HEK293 (cell line): ENCODE measurements around the gene PERM1.

ENCODE experiments used
- CTCF ChIP-seq: fragments of 450-650 bp; formaldehyde crosslinking; IDR thresholded peaks from 2 replicates; pipeline ENCODE4 v1.5.1; 2016; ENCODE audit warnings: missing biosample characterization, missing genetic modification characterization
- REST ChIP-seq: fragments of 450-650 bp; formaldehyde crosslinking; IDR thresholded peaks from 2 replicates; pipeline ENCODE4 v1.5.1; 2016; ENCODE audit warnings: missing biosample characterization, missing genetic modification characterization
- SCRT2 ChIP-seq: fragments of 450-650 bp; formaldehyde crosslinking; IDR thresholded peaks from 2 replicates; pipeline ENCODE4 v1.5.1; 2016; ENCODE audit warnings: missing biosample characterization, missing genetic modification characterization
- YY1 ChIP-seq: fragments of 450-650 bp; formaldehyde crosslinking; IDR thresholded peaks from 2 replicates; pipeline ENCODE4 v1.5.1; 2018; ENCODE audit warnings: missing biosample characterization, missing genetic modification characterization
- ZBTB10 ChIP-seq: fragments of 450-650 bp; formaldehyde crosslinking; IDR thresholded peaks from 2 replicates; pipeline ENCODE4 v1.5.1; 2016; ENCODE audit warnings: missing biosample characterization, missing genetic modification characterization
- ZBTB11 ChIP-seq: fragments of 450-650 bp; formaldehyde crosslinking; conservative IDR thresholded peaks from 2 replicates; pipeline ENCODE4 v1.5.1; 2016; ENCODE audit warnings: low read depth, missing biosample characterization, missing genetic modification characterization
- ZBTB8A ChIP-seq: fragments of 450-650 bp; formaldehyde crosslinking; IDR thresholded peaks from 2 replicates; pipeline ENCODE4 v1.5.1; 2016; ENCODE audit warnings: missing biosample characterization, missing genetic modification characterization
- ZNF423 ChIP-seq: fragments of 450-650 bp; formaldehyde crosslinking; IDR thresholded peaks from 2 replicates; pipeline ENCODE4 v1.5.1; 2016; ENCODE audit warnings: missing biosample characterization, missing genetic modification characterization
- ZNF433 ChIP-seq: fragments of 450-650 bp; formaldehyde crosslinking; IDR thresholded peaks from 2 replicates; pipeline ENCODE4 v1.5.1; 2016; ENCODE audit warnings: missing biosample characterization, missing genetic modification characterization, low read depth
- ZNF518A ChIP-seq: fragments of 450-650 bp; formaldehyde crosslinking; conservative IDR thresholded peaks from 2 replicates; pipeline ENCODE4 v1.5.1; 2016; ENCODE audit warnings: low read depth, missing biosample characterization, missing genetic modification characterization
- ZNF624 ChIP-seq: fragments of 450-650 bp; formaldehyde crosslinking; IDR thresholded peaks from 2 replicates; pipeline ENCODE4 v1.5.1; 2017; ENCODE audit warnings: missing biosample characterization, missing genetic modification characterization
- TF ChIP-seq, protein P1 (sequence below): fragments of 450-650 bp; formaldehyde crosslinking; IDR thresholded peaks from 2 replicates; pipeline ENCODE4 v1.5.1; 2016; ENCODE audit warnings: missing biosample characterization, missing genetic modification characterization
- TF ChIP-seq, protein P2 (sequence below): fragments of 450-650 bp; formaldehyde crosslinking; IDR thresholded peaks from 2 replicates; pipeline ENCODE4 v1.5.1; 2017; ENCODE audit warnings: missing biosample characterization, mild to moderate bottlenecking, missing genetic modification characterization, moderate library complexity
- TF ChIP-seq, protein P3 (sequence below): fragments of 450-650 bp; formaldehyde crosslinking; IDR thresholded peaks from 2 replicates; pipeline ENCODE4 v1.5.1; 2016; ENCODE audit warnings: missing biosample characterization, missing genetic modification characterization, borderline replicate concordance

DNA sequence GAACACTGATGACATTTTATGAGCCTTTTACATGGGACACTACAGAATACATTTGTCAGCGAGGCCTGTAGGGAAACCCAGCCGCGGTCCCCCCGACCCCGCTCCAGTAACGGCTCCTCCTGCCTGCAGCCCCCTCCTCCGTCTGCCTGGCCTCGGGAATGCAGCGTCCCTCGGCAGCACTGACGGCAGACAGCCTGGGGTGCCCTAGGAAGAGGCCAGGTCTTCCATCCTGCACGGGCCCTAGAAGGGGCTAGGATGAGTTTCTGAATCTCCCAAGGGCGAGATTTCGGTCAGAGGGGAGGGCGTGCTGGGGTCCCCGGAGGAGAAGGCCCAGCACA is 49.8 kb downstream of the PERM1 start:
- no peak for TF ChIP-seq ZNF624 (tag by site-specific recombination)
- no peak for TF ChIP-seq ZNF433 (tag by site-specific recombination)
- TF ChIP-seq CTCF (tag by site-specific recombination) = no peak
- no peak for TF ChIP-seq ZNF423
- TF ChIP-seq ZBTB8A (tag by site-specific recombination) = peak; percentile 63
- no peak for TF ChIP-seq ZBTB11 (tag by site-specific recombination)
- no peak for TF ChIP-seq YY1 (tag by site-specific recombination)
- no peak for TF ChIP-seq REST (tag by site-specific recombination)
- TF ChIP-seq, protein P1, sequence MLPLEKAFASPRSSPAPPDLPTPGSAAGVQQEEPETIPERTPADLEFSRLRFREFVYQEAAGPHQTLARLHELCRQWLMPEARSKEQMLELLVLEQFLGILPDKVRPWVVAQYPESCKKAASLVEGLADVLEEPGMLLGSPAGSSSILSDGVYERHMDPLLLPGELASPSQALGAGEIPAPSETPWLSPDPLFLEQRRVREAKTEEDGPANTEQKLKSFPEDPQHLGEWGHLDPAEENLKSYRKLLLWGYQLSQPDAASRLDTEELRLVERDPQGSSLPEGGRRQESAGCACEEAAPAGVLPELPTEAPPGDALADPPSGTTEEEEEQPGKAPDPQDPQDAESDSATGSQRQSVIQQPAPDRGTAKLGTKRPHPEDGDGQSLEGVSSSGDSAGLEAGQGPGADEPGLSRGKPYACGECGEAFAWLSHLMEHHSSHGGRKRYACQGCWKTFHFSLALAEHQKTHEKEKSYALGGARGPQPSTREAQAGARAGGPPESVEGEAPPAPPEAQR (tag by site-specific recombination) = no peak
- no peak for TF ChIP-seq ZNF518A
- TF ChIP-seq SCRT2 (tag by site-specific recombination) = no peak
- TF ChIP-seq ZBTB10 (tag by site-specific recombination) = no peak; the same call in 1 of the 2 replicates
- TF ChIP-seq, protein P2, sequence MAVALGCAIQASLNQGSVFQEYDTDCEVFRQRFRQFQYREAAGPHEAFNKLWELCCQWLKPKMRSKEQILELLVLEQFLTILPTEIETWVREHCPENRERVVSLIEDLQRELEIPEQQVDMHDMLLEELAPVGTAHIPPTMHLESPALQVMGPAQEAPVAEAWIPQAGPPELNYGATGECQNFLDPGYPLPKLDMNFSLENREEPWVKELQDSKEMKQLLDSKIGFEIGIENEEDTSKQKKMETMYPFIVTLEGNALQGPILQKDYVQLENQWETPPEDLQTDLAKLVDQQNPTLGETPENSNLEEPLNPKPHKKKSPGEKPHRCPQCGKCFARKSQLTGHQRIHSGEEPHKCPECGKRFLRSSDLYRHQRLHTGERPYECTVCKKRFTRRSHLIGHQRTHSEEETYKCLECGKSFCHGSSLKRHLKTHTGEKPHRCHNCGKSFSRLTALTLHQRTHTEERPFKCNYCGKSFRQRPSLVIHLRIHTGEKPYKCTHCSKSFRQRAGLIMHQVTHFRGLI = no peak
- TF ChIP-seq, protein P3, sequence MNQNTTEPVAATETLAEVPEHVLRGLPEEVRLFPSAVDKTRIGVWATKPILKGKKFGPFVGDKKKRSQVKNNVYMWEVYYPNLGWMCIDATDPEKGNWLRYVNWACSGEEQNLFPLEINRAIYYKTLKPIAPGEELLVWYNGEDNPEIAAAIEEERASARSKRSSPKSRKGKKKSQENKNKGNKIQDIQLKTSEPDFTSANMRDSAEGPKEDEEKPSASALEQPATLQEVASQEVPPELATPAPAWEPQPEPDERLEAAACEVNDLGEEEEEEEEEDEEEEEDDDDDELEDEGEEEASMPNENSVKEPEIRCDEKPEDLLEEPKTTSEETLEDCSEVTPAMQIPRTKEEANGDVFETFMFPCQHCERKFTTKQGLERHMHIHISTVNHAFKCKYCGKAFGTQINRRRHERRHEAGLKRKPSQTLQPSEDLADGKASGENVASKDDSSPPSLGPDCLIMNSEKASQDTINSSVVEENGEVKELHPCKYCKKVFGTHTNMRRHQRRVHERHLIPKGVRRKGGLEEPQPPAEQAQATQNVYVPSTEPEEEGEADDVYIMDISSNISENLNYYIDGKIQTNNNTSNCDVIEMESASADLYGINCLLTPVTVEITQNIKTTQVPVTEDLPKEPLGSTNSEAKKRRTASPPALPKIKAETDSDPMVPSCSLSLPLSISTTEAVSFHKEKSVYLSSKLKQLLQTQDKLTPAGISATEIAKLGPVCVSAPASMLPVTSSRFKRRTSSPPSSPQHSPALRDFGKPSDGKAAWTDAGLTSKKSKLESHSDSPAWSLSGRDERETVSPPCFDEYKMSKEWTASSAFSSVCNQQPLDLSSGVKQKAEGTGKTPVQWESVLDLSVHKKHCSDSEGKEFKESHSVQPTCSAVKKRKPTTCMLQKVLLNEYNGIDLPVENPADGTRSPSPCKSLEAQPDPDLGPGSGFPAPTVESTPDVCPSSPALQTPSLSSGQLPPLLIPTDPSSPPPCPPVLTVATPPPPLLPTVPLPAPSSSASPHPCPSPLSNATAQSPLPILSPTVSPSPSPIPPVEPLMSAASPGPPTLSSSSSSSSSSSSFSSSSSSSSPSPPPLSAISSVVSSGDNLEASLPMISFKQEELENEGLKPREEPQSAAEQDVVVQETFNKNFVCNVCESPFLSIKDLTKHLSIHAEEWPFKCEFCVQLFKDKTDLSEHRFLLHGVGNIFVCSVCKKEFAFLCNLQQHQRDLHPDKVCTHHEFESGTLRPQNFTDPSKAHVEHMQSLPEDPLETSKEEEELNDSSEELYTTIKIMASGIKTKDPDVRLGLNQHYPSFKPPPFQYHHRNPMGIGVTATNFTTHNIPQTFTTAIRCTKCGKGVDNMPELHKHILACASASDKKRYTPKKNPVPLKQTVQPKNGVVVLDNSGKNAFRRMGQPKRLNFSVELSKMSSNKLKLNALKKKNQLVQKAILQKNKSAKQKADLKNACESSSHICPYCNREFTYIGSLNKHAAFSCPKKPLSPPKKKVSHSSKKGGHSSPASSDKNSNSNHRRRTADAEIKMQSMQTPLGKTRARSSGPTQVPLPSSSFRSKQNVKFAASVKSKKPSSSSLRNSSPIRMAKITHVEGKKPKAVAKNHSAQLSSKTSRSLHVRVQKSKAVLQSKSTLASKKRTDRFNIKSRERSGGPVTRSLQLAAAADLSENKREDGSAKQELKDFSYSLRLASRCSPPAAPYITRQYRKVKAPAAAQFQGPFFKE (tag by site-specific recombination) = no peak
